GM21390 (cell line): ENCODE results near the gene NUP54.

Source experiments
- ATAC-seq: cut with Tn5 transposase; IDR thresholded peaks from one replicate; pipeline ENCODE4 v1.9.1; 2021; ENCODE audit not compliant: unreplicated experiment

Gene NUP54

GRCh38 chr4:76074468-76074867, 73.7 kb downstream of the NUP54 start, which contains the start of gene ART3:
Gene ART3, plus strand, starts transcription at chr4:76074709. Its CDS starts 1,181 bp downstream, at chr4:76075890.
- ATAC-seq: no peak

GRCh38 chr4:76072760-76073159, 75.4 kb downstream of the NUP54 start:
- ATAC-seq: no peak

- ATAC-seq: no peak
Observed at GRCh38 chr4:76067652-76068286, 80.4 kb downstream of the NUP54 start.

GRCh38 chr4:76066546-76066945, 81.7 kb downstream of the NUP54 start:
- ATAC-seq: no peak
